NCI-H2227 treated with DMSO at 0.1 percent for 48 hours (cell line): ENCODE results near the gene PLA2G4E.

Source experiments
- DNase-seq: peaks from one replicate; lab custom pipeline; 2025; lab: John Stamatoyannopoulos, UW

Gene PLA2G4E

DNA sequence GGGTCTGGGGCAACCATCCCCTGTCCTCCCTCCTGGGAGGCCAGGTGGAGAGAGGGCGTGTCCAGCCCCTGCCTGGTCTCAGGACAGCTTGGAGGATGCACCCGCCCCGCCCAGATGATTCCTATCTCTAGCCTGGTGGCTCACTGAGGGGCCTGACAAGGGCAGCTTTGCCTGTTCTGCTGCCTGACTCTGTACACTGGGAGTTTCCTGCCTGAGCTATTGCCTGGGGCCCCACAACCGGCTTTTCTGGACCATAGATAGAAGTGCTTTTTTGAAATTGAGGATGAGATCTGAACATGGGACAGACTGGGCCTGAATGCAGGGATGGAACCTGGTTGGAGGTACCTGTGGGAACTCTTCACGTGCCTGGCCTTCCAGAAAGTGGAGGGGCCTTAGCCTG is 751 bp upstream of the PLA2G4E start:
- no peak for DNase-seq

DNA sequence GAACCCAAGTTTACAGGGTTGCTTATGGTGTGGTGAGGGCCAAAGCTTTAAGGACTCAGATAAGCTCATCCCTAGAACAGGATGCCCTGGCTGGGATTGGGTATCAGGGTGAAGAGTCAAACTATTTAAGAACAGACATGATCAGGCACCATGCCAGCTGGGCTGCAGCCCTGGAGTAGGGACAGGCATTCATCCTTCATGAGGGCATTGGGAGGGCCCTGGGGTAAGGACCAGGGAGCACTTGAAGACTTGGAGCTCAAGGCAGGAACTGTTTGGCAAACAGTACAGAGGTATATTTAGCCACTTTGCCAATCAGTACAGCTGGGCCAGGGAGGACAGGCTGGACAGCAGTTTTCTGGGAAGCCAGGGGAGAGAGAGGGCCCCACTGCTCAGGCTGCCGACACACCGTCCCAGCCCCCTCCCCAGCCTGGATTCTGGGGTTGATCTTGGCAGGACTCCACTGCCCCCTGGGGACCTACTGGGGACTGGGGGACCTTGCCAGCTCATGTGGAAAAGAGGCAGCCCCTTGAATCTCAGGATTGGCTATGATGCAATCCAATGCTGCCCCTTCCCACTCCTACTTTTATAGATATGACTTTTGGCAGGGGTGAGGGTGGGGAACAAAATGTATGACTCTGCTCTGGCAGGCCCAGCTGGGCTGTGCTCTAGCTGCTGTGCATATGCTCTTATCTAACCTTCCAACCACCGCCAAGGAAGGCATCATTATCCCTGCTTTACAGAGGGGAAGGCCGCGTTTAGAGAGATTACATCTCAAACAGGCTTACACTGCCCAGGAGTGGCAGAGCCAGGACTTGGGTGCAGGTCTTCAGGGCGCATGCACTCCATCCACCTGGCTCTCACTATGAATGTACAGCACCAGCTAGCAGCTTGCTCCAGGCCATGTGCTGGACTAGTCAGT is 2.3 kb downstream of the PLA2G4E start:
- DNase-seq, result no peak

DNA sequence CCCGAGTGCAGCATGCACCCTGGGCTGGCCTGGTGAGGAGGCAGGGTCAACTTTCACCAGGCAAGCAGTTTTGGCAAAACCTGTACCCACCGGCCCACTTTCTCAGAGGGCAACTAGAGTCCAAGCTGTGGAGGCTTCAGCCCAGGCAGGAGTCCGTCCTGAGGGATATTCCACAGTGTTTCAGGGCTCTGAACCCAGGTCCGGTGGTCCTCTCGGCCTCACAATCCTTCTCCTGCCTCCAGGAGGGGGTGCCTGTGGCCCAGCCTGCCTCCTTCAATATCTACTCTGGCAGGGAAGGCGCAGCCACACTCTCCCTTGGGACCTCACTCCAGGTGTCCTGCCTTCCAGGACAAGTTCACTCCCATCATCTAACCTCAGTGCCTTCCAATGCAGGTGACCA is 3.9 kb downstream of the PLA2G4E start:
- DNase-seq, result no peak

DNA sequence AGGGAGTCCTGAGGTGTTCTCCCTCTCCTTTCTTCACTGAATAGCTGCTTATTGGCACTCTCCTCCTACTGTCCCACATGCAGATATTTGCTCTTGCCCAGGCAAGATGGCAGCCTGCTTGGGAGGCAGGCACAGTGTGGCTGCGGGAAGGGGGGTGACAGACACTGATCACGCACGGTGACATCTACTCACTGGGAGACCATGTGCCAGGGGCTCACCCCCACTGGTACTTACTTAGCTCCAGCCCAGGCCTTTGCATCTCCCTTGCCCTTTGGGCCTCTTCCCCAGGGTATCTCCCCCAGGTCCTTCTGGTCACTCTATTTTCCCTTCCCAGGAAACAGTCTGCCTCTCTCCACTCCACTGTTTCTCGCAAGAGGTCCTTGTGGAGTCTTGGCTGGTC is 6.4 kb downstream of the PLA2G4E start:
- DNase-seq, result no peak

DNA sequence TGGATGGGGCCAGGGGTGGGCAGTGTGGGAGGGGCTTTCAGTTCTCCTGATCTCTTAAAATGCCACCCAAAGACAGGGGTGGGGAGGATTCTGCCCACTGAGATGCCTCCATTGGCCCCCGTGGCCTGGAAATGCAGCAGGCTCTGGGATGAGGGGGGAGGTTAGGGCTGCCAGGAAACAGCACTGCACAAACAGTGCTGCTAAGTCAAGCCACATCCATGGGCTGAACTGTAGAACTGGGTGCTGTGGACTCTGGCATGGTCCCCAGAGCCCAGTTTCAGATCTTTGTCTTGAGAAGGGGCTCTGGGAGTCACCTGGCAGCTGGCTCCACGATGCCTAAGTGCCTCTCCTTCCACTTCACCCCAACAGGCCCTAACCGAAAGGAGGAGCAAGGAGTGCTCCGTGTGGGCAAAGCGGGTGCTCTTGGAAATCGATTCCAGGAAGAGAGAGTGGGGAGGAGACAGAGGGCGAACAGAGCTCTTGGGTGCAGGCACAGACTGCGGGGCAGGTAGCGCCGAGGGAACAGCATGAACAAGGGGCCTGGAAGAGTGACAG is 7.8 kb downstream of the PLA2G4E start:
- DNase-seq, result no peak

DNA sequence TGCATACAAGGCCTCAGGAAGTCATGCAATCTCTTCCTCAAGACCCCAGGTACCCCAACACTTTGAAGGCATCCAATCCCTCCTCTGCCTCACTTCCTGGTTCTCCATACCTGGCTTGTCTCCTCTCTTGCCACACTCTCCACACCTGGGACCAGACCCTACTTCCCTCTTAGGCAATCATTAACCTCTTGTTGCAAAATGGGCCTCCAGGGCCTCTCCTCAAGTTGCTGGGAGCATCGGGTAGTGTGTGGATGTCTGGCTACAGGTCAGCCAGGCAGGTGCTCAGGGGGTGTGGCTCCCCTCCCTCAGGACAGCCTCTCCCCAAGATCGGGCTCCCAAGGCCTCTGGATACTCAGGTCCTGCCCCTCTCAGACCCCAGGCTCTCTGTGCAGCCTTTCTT is 8.6 kb downstream of the PLA2G4E start:
- no peak for DNase-seq

DNA sequence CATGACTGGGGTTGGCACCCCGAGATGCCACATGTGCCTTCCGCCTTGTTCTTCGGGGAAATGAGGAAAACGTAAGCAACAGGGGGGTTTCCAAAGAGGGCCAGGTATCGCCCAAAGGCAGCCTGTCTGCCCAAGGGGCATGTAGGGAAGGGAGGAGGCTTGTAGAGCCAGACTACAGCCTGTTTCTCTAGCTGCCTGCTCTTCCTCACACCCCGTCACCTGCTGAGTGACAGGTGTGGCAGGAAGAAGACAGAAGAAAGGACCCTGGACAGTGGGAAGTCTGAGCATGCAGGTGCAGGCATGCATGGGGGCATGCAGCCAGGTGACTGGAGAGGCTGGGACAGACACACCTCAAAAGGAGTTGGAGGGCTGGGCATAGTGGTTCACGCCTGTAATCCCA is 9.8 kb downstream of the PLA2G4E start:
- DNase-seq, result no peak

DNA sequence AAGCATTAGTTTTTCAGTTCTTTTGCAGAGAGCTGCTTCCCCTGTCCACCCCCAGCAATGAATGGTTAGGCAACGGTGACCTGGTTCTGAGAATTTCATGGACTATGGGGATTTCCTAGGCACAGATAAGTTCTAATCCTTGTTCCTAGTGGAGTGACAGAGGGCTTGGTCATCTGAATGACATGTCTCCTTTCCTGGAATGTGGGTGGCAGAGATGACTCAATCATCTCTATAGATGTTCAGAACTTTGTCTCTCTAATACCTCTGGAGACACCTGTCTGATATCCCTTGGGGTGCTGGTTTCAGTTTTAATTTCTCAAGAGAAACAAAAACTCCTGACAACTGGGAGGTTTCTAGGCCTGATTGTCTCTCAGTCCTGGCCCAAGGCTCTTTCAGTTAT is 10.4 kb downstream of the PLA2G4E start:
- DNase-seq, result no peak

DNA sequence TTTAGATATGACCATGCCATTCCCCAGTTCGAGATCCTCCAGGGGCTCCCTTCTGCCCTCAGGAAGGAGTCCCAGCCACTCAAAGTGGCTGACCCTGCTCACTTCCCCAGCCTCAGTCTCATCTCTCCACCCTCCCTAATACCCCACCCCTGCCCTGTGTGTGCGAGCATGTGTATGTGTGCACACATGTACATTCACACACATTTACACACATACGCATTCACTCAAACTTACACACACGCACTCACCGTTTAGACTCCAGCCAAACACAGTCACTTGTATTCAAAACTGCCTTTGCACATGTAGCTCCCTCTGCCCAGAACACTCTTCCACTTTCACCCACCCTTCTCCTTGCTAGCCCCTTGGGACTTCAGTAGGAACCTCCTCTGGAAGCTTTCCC is 11.4 kb downstream of the PLA2G4E start:
- DNase-seq, result no peak

DNA sequence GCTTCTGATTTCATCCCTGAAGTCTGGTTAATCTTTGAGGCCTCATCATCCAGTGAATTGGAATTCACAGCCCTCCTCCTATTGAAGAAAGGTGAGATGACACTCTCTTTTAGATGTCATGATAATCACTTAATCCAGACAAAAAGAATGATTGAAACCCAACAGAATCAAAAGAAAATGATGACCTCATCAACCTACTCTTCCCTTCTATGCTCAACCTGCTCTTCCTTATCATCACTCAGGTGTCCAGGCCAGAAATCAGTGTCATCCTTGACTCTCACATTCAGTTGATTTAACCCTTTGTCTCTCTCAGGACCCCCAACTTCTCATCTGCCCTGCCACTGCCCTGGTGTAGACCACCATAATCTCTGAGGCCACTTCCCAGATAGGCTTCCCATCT is 11.8 kb downstream of the PLA2G4E start:
- DNase-seq, result no peak

DNA sequence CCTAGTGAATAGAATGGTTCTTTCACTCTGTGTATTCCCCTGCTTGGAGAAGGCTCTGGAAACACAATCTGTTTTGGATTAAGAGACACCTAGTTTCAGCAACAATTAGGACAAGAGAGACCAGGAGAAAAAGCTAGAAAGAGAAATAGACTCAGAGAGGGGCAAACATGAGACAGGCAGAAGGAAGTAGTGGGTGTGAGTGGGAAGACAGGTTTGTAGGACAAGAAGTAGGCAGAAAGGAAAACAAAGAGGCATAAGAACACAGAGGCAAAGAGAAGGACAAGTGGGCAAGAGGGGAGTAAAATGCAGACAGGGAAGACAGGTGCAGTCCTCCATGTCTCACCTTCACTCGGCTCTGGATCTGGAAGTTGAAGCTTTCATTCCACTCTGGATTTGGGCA is 13.5 kb downstream of the PLA2G4E start:
- DNase-seq, result no peak

DNA sequence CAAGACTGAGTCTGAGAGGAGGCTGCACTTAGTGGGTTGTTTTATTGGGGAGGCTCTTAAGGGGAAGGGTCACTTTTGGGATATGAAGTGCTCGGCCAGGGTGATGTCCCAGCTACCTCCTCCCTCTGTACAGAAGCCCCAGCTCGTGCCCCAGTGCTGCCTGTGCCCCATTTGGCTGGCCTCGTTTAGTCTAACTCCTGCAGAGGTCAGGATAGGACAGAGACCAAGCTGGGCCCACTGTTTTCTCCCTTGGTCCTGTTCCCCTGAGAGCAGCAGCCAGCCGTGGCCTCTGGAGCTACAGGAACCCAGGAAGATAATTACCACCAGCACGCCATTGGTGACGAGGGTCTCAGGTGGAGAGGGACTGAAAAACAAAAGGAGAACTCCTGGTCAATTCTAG is 18.5 kb downstream of the PLA2G4E start:
- DNase-seq, result no peak

DNA sequence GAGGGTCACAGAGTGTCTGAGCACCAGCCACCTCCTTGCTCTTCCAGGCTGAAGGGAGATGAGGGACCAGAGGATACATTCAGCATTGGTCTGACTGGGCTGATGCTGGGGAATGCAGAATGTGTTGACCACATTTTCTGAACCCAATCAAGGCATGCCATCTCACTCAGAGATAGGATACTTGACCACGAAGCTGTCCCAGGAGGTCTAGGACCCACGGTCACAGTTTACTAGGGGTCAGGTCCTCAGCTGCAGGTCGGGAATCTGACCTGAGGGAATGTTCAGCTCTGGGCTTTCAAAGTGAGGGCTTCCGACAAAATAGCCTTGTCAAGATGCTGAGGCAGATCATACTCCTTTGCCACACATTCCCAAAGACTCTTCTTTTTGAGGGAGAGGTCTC is 19.6 kb downstream of the PLA2G4E start:
- no peak for DNase-seq

DNA sequence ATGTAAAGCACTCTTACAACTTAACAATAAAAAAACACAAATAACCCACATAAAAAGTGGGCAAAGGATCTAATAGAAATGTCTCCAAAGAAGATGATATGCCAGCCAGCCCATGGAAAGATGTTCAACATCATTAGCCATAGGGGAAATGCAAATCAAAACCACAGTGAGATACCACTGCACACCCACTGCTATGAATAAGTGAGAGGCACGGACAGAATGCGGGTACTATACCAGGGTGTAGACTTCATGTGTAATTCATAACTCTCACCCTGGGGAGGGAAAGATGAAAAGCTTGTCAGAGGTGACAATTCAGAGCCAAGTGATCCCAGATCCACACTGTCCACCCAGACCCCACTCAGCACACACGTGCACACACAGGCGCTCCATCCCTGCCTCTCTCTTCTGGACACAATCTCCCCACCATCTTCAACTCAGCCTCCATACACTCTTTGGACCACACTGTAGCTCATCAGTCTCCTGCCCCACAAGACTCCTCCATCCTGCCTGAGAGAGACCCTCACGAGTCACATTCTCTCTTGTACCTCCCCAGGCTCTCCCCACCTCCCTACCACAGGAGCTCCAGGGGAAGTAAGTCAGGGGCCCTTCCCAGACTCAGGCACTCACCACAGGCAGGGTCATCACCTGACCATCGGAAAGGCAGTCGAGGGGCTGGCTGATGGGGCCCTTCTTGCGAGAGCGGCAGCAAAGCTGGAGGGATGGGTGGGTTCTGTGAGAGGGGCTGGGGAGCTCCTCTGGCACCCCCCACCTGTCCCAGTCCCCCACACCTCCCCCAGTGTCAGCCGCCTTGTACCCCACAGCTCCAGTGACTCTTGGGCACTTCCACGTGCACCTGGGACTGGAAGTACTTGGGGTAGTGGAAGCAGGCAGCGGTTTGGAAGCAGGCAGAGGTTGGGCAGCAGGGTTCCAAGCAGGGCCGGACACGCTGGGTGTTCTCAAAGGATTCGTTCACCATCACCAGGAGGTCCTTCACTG is 21.3 kb downstream of the PLA2G4E start:
- DNase-seq, result no peak

DNA sequence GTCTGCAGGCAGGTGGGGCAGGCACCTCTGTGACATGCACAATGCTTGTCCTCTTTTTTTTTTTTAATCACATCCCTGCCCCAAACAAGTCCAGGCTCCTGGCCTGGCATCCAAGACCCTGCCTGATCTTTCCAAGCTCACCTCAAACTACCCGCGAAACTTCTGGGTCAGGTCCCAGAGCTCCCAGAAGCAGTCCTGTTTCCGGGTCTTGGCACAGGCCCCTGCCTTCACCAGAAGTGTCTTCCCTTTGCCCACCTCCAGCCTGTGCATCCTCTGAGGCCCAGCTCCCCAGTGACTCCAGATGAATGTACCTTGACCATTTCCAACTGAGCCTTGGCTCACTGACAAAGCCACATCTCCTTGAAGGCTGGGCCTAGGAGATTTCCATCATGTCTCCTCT is 23.0 kb downstream of the PLA2G4E start:
- no peak for DNase-seq

DNA sequence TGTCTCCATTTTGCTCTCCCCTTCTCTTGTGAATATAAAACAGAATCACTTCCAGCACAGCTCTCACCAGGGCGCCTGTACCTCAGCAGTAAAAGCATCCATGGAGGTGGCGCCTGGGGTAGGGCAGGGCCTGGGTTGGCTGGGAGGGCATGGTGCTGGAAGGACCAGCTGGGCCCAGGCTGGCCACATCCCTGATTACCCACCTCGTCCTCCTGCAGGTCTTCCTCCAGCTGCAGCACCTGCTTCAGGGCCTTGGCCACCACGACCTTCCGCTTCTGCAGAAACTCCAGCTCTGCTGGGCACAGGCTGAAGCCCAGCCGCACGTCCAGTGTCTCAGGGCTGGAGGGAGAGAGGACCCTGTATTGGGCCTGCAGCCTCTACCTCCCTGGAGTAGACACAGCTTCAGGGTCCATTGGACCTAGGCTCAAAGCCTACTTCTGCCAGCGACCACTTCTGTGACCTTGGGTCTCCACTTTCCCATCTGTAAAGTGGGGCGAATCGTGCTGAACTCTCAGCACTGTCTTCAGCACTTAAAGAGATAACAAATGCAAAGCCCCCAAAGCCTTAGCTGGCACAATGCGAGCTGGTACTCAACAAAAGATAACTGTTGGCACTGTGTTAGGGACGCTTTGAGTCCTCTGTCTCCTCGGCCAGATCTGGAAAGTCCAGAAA is 23.8 kb downstream of the PLA2G4E start:
- no peak for DNase-seq

DNA sequence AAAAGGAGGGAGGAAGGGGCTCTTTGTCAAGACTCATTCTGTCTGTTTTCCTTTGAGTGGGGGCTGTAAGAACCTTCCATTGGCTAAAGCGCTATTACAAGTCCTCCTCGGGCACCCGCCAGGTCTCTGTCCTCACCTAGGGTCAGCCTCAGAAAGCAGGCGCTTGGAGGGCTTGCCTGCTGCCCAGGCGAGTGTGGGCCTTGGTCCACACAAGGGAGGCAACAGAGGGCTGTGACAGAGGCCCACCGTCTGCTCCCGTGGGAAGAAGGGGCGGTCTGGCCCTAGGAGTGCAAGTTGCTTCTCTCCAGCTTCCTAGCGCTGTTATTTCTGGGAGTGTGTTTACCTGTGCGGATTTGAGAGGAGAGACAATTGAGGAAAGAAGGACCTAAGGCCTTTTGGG is 24.5 kb downstream of the PLA2G4E start:
- no peak for DNase-seq

DNA sequence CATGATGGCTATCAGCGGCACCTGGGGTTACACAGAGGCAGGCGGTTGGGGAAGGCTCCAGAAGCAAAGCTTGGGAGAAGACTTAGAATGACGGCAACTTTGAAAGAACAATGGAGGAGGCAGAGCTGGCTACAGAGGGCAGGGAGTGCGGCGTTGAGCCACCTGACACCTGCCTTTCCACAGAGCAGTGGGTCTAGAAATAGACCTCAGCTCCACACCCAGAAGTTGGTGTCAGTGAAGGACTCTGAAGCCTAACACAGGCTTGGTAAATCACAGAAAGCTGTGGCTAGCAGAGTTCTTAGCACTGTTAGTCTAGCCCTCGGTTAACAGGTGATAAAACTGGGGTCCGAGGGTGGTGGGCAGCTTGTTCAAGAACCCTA is 25.4 kb downstream of the PLA2G4E start:
- DNase-seq, result no peak

DNA sequence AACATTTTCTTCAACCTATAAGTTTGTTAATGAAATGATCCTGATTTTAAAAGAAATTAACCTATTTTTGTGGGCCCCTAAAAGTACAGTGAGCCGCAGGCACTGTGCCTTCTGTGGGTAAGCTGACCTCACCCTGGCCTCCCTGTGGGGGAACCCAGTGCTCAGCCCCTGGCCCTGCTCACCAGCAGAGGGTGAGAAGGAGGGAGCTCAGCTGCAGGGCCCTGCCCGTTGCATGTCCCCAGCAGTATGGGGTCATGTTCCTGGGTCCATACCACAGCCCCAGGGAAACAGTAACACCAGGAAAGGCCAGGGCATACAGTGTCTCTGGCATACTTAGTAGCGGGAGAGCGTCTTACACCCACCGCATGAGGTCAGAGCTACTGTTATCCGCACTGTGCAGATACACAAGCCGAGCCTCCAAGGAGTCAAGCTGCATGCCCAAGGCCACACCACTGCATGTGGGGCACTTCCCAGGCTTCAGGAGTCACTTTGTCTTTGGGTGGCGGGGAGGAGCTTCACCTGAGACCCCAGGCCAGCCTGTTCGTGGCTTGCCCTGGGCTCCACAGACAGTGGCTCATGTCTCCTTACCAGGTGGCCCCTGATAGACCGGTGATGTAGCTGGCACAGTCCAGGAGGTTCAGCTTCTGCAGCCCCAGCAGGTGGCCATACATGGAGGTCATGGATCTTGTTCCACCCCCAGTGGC is 25.9 kb downstream of the PLA2G4E start:
- DNase-seq, result no peak

DNA sequence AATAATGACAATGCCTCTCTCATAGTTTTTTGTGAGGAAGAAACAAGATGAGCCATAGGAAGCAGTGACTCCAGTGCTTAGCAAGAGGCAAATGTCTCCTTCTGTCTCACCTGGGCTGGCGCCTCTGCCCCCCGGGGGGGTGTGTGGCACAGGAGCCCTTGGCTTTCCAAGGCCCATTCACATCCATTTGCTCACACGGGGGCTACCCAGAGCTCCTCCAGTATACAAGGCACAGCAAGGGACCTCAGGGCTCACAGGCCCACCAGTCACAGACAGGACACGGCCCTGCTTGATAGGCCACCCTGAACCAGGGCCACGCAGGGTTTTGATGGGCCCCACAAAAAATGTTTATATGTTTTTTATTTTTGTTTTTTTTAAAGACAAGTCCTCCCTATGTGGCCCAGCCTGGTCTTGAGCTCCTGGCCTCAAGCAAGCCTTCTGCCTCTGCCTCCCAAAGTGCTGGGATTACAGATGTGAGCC is 26.6 kb downstream of the PLA2G4E start:
- no peak for DNase-seq

DNA sequence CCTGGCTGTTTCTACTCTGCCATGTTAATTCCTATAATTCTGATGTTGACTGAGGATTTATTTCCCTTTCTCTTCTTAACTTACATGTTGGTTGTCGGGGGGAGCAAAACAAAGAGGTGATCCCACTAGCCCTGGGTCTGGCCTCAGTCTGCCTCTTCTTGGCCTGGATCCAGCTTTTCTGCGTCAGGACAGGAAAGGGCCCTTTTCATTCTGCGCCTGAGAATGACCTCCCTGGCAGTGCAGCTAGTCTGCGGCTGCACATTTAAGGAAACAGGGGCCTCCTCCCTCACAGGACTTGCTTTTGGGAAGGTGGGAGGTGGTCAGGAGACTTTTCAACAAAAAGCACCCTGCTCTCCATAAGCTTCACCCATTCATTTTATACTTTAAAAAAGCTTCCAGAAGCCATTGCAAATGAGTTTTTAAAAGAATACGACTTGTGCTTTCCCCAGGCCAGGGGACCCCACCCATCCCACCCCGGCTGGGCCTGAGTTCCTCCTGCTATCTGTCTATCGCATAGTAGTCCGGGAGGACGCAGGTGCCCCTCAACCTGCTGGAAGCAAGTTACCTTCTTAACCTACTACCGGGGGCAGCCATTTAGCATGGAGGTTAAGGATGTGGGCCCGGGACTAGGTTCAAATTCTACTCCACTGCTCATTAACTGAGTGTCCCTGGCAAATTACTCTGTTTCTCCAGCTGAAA is 27.2 kb downstream of the PLA2G4E start:
- DNase-seq, result no peak
